Upper lobe of left lung (tissue), 4 donors: ENCODE measurements around the gene TATDN2.

Source experiments
- POLR2AphosphoS5 ChIP-seq, 2 donors: sonication (generic); formaldehyde crosslinking; IDR thresholded peaks; one replicate each; pipeline ENCODE4 v1.5.1; 2017; ENCODE audit warnings: antibody characterized with exemption in 2 of 2
- TF ChIP-seq, protein P1 (sequence below), 6 experiments: fragments of 450-650 bp in 4 of 6; fragments of 200-600 bp in 2 of 6; sonication (generic) in 2 of 6; IDR thresholded peaks; one replicate each; pipeline ENCODE4 v1.5.1; 2016 to 2019; ENCODE audit warnings: antibody characterized with exemption in 6 of 6

DNA sequence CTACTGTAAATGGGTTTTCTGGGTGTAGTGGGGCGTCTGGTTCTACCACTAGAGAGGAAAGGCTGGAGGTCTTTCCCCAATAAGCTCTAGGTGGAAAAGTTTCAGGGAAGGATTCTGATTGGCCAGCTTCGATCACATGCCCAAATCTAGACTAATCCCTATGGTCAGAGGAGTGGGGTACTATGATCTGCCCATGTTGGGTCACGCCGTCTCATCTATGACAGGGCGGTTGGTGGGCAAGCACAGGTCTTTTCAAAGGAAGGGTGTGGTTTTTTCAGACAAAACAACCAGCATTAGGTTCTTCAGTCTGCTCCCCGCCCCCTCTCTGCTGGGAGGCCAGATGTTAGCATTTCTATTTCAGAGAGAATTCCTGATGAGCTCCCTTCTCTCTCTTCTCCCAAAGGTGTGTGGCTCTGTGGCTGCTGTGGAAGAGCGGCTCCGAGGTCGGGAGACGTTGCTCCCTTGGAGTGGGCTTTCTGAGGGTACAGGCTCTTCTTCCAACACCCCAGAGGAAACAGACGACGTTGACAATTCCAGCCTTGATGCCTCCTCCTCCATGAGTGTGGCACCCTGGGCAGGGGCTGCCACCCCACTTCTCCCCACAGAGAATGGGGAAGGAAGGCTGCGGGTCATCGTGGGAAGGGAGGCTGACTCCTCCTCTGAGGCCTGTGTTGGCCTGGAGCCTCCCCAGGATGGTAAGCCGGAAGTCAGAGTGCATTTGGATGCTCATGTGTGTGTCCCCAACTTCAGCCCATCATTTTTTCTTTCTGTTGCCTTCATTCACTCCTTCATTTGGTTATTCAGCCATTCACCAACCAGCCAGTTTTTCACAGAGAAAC, 9.7 kb upstream of the TATDN2 start:
- TF ChIP-seq, protein P1, sequence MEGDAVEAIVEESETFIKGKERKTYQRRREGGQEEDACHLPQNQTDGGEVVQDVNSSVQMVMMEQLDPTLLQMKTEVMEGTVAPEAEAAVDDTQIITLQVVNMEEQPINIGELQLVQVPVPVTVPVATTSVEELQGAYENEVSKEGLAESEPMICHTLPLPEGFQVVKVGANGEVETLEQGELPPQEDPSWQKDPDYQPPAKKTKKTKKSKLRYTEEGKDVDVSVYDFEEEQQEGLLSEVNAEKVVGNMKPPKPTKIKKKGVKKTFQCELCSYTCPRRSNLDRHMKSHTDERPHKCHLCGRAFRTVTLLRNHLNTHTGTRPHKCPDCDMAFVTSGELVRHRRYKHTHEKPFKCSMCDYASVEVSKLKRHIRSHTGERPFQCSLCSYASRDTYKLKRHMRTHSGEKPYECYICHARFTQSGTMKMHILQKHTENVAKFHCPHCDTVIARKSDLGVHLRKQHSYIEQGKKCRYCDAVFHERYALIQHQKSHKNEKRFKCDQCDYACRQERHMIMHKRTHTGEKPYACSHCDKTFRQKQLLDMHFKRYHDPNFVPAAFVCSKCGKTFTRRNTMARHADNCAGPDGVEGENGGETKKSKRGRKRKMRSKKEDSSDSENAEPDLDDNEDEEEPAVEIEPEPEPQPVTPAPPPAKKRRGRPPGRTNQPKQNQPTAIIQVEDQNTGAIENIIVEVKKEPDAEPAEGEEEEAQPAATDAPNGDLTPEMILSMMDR (IDR thresholded peaks at IDR 0.05) = no peak
- no peak for TF ChIP-seq POLR2AphosphoS5 (IDR thresholded peaks at IDR 0.05)
